Caki2 (cell line): ENCODE measurements around the gene ATF5. TPM values are rescaled to one million over a fixed set of nuclear protein-coding genes. Genes with fewer than 3 reads are reported as not detected.

Experiments
- DNase-seq: peaks from one replicate; pipeline ENCODE4 v3.0.0-alpha.2; 2015; ENCODE audit warnings: low read depth
- in situ Hi-C: cut with HindIII; loops from 2 replicates; pipeline ENCODE4 v1.10.0; 2016; ENCODE audit warnings: low sequenced_read_pairs, low pct_unique_long_range_greater_than_20kb, mixed read lengths
- total RNA-seq: library from RNA; depleted of rRNA; stranded (reverse); fragments of >200 nt; shearing (Covaris generic); gene quantifications from 2 replicates; pipeline ENCODE4 v1.2.3, GENCODE V29; 2014; ENCODE audit warnings: low replicate concordance; rRNA removed

The ATF5 gene, protein sequence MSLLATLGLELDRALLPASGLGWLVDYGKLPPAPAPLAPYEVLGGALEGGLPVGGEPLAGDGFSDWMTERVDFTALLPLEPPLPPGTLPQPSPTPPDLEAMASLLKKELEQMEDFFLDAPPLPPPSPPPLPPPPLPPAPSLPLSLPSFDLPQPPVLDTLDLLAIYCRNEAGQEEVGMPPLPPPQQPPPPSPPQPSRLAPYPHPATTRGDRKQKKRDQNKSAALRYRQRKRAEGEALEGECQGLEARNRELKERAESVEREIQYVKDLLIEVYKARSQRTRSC
- 9.6 TPM in 2 replicates for total RNA-seq

DNA sequence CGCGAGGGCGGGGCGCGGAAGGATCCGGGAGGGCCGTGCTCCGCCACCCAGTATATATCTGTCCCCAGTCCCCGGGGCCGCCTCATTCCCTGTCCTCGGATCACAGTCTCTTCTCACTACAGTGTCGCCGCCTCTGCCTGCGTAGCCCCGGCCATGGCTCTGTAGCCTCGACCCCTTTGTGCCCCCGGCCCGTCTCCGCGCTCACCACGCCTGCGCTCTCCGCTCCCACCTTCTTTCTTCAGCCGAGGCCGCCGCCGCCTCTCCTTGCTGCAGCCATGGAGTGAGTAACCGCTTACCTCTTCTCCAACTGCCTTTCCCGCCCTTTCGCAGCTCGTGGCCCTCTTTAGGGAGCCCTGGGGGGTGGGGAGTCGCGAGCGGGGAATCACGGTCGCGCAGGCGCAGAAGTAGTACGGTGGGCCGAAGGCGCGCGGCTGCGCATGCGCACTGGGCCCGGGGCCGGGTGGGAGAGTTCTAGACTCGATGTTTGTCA is at the start of gene ATF5, which contains the start of gene NUP62:
Gene ATF5, plus strand, starts transcription at position 85 of the 490 bp plus-strand sequence. CDS start 1,646 bp downstream, outside the sequence.
Gene NUP62, minus strand, starts transcription at position 384 of the 490 bp plus-strand sequence. CDS start 19,697 bp downstream, outside the sequence.
- in situ Hi-C loops, result no loop called here
- no peak for DNase-seq

GRCh38 chr19:49879243-49879963 is 49.6 kb upstream of the ATF5 start:
- peak; percentile 19 for DNase-seq
- in situ Hi-C loops, result no loop called here

DNA sequence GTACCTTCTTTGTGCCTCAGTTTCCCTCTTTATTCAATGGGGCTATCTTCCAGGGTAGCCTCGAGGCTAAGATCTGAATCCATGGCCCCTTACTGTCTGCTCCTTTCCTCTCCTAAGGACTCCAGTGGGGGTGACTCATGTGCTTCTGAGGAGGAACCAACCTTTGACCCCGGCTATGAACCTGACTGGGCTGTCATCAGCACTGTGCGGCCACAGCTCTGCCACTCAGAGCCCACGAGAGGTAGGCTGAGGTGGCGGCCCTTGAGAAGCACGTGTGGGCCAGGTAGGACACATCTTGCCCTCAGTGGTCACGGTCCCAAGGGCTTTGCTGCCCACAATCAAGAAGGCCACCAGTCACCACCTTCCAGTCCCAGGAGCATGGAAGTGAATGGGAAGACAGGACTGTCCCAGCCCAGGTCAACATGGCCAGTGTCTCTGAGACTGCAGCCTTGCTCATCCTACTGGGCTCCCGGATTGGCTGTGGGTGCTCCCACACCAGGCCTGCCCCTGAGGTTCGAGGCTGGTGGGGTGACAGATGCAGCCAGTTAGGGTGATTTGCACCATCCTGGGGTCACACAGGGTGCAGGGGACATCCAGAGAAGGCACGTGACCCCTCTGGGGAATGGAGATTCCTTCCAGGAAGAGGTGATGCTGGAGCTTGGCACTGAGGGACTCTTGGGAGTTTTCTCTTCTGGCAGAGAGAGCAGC is 48.7 kb upstream of the ATF5 start:
- in situ Hi-C loops, result no loop called here
- DNase-seq, result no peak

DNA sequence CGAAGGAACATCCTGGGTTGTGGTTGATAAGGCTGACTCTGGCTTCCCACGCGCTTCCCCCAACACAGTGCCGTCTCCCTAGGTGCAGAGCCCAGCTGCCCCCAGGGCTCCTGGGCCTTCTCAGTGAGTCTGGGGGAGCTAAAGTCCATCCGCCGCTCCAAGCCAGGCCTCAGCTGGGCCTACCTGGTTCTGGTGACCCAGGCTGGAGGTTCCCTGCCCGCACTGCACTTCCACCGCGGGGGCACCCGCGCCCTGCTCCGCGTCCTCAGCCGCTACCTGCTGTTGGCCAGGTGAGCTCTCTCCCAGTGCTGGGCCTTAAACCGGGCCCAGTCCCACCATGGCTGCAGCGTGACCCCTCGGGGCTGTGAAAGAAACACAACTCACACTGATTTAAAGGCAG is 47.8 kb upstream of the ATF5 start:
- in situ Hi-C loops, result no loop called here

DNA sequence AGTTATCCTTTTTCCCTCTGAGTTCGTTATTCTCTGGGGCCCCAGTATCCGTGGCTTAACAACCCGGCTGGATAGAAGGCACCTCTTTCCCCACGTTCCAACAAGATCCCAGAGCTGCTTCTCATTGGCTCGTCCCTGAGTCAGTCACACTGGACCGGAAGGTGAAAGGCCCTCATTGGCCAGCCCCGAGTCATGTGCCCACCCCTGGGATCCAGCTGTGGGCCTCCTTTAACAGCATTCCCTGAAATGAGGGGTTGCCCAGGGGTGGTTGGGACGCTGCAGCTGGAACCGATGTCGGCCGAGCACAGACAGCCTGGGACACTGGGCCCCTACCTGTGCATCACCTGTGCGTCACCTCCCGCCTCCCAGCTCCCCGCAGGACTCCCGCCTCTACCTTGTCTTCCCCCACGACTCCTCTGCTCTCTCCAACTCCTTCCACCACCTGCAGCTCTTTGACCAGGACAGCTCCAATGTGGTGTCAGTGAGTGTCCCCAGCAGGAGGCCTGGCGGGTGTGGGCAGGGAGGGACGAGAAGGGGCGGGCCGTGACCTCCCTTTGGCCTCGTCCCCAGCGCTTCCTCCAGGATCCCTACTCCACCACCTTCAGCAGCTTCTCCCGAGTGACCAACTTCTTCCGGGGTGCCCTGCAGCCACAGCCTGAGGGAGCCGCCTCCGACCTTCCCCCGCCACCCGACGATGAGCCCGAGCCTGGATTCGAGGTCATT is 47.2 kb upstream of the ATF5 start:
- DNase-seq, result no peak
- in situ Hi-C loops, result no loop called here

More for the DNA sequence above, 47.8 kb upstream of the ATF5 start:
- no peak for DNase-seq

- no peak for DNase-seq
- in situ Hi-C loops, result no loop called here
Measured at GRCh38 chr19:49882643-49883042, 46.4 kb upstream of the ATF5 start.

- no peak for DNase-seq
- in situ Hi-C loops, result no loop called here
Measured at GRCh38 chr19:49883094-49883493, 45.9 kb upstream of the ATF5 start.

- DNase-seq, result no peak
- in situ Hi-C loops, result no loop called here
Measured at GRCh38 chr19:49884109-49884508, 44.9 kb upstream of the ATF5 start.

DNA sequence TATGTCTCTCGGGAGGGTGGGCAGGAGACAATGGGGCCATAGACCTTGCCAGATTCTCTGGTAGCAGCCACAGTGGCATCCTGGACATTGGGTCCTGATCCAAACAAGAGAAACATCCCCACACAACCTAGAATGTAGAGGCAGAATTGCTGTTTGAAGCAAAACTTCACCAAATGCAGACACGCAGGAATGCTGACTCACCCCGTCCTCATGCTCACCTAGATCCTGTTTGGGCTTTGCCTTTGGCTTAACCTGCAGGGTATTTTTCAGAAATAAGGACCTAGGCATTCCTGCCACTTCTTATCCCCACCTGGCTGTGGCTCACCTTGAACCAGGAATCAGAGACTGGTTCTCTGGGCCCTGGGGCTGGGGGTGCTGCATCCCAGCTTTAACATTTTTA is 44.2 kb upstream of the ATF5 start:
- DNase-seq, result no peak
- in situ Hi-C loops, result no loop called here

GRCh38 chr19:49887037-49887664 is 41.9 kb upstream of the ATF5 start:
- peak; percentile 42 for DNase-seq
- in situ Hi-C loops, result no loop called here

GRCh38 chr19:49887665-49888509 is 41.1 kb upstream of the ATF5 start:
- DNase-seq, result no peak
- in situ Hi-C loops, result no loop called here

DNA sequence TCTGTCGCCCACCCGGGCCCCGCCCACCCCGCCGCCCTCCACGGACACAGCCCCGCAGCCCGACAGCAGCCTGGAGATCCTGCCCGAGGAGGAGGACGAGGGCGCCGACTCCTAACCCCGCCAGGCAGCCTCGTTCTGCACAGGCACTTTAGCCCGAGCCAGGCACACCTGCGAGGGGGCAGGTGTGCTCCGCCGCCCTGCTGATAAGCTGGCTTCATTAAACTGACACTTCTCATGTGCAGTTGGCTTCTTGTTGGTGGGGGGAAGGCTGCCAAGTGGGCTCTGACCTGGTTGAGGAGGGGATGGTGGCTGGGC is 40.5 kb upstream of the ATF5 start:
- in situ Hi-C loops, result no loop called here
- DNase-seq, result no peak

DNA sequence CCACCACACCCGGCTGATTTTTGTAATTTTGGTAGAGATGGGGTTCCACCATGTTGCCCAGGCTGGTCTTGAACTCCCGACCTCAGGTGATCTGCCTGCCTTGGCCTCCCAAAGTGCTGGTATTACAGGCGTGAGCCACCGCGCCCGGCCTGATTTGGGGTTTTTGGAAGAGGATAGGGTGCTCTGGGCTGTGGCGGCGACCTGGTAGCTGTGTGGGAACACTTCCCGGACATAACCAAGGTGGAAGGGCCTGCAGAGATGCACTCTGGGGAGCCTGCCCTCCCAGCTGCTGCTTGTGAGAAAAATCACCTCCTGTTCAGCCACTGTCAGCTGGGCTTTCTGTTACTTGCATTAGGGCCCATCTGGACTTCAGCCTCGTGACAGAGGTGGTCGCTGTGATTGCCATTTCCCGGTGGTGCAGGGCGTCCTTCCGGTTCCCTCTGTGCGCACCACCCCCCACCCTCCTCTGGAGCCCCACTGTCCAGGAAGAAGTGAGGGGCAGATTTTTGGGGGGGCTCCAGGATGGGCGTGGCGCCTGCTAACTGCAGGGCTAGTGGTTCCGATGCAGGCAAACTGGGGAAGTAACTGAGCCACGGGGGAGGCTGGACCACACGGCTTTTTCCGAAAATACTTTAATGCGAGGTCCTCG is 39.8 kb upstream of the ATF5 start:
- in situ Hi-C loops, result no loop called here
- DNase-seq, result no peak

DNA sequence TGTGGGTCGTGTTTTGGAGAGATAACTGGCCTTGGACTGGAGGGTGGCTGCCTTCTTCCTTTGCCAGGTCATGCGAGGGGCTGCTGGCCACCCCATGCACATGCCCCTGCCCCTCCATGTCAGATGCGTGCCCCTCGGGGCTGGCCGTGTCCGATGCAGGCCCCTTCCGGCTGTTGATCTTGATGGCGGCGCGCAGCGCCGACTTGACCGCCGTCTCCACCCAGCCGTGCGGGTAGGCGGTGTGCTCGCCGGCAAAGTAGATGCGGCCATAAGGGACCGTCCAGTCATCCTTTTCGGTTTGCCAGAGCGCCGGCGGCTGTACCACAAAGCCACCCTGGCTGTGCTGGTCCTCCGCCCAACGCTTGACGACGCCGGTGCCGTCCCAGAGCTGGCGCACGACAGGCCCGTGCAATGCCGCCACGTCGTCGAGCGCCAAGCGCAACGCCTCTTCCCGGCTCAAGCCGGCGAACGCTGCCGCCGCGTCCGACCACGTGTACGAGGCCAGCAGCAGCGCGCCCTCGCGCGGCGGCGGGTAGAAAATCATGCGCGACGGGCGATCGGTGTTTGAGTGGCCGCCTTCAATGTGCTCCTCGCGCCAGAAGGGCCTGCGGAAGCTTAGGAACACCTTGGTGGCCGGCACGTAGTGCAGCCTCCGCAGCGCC is 39.2 kb upstream of the ATF5 start:
- in situ Hi-C loops, result no loop called here
- DNase-seq, result peak; percentile 80

DNA sequence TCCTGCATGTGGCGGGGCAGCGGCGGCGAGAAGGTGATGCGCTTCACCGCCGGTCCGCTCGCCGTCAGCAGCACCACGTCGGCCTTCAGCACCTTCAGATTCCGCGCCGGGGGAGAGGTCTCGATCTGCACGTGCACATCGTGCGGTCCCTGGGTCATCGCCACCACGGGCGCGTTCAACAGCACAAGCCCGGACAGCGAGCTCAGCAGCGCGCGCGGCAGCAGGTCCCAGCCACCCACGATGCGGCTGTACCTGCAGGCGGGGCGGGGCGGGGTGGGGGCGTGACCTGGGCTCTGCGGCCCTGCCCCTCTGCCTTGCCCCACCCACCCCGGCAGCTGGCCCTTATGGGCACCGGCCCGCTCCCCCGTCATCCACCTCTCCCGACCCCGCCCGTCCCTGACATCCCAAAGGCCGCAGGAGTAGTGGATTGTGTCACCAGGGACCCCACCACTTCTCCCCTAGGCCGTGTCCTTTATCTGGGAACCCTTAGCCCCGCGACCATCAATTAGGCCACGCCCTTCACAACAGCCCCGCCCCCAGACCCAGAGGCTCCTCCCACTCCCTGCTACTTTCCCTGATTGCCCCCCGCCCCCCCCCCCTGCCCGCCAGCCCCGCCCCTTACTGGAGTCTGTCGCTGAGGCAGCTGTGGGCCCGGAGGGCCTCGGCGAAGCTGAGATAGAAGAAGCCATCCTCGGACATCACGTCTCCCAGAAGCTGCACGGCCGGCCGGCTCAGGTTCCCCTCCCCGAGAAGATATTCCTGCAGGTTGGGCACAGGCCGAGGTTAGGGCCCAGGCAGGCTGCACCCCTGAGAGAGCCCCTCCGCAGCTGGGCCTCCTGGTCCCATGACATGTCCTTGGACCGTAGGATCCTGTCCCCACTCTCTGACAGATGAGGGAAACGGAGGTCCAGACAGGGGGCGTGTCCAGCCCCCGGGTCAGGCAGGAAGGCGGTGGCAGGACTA is 38.4 kb upstream of the ATF5 start:
- DNase-seq, result no peak
- in situ Hi-C loops, result no loop called here
